GM12878 (cell line): ENCODE measurements around the gene AP3B1.

Source experiments
- RFX5 ChIP-seq: IDR thresholded peaks from 2 replicates; pipeline ENCODE4 v1.6.1; 2011; ENCODE audit warnings: low read depth, low read length, improper control_type of control experiment
- TAF1 ChIP-seq: IDR thresholded peaks from 2 replicates; pipeline ENCODE4 v1.6.1; 2011; ENCODE audit warnings: mild to moderate bottlenecking, low read depth, low read length, borderline replicate concordance

DNA sequence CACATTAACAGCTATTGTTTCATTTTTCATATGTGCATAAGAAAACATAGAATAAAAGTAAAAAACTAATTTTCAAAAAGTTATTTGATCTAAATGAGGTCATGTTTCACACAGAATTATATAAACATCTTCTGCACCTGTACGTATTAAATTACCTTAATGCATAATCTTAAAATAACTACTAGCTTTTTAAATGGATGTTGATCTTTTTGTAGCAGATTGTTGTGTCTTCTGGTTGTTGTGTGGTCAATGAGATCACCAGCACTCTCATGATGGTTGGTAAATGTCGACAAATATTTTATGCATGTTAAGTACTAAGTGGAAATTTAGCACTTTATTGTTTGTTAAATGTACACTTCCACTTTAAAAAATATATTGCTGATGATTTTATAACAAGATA, 162.0 kb downstream of the AP3B1 start:
- no peak for TF ChIP-seq TAF1
- TF ChIP-seq RFX5, result no peak
